ENCODE measurements around the gene KCNAB1.
"Not testable (repeated sequence)": the region's sequence is repeated elsewhere in the genome, so short reads cannot be mapped to it uniquely, and the experiment has no call there.

KCNAB1 gene

DNA sequence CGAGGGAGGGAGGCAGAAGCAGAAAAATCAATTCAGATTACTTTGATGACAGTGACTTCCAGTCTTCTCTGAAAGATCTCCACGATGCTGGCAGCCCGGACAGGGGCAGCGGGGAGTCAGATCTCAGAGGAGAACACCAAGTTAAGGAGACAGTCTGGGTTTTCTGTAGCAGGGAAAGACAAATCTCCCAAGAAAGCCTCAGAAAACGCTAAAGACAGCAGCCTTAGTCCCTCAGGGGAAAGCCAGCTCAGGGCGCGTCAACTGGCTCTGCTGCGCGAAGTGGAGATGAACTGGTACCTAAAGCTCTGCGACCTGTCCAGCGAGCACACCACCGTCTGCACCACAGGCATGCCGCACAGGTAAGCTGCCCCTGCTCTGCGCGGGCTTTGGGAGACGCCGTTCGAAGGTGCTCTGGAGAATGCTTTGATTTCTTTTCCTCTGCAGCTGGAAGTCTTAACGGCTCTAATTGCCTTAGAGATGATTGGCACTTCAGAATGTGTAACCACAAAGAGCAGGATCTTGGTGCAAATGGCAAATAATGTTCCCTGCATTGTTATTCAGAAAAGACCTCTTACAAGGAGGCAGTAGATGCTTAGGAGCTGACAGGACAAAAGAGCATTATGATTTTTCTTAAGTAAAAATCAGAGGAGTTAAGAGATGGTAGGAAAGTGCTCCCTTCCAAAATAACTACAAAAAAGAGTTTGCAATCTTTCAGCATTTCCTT is at the start of gene KCNAB1:
Gene KCNAB1 (plus strand): TSS at position 51 of the 724 bp plus-strand sequence.
- DNase-seq, result no peak

DNA sequence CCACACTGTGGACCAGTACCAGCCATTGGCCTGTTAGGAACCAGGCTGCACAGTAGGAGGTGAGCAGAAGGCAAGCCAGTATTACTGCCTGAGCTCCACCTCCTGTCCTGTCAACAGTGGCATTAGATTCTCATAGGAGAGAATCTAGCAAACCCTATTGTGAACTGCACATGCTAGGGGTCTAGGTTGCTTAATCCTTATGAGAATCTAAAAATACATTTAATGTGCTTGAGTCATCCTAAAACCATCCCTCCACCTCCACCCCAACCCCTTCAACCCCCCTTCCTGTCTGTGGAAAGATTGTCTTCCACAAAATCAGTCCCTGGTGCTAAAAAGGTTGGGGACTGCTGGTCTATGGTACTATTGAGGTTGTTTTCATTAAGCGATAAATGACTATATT is 49.3 kb upstream of the KCNAB1 start:
- no peak for DNase-seq

DNA sequence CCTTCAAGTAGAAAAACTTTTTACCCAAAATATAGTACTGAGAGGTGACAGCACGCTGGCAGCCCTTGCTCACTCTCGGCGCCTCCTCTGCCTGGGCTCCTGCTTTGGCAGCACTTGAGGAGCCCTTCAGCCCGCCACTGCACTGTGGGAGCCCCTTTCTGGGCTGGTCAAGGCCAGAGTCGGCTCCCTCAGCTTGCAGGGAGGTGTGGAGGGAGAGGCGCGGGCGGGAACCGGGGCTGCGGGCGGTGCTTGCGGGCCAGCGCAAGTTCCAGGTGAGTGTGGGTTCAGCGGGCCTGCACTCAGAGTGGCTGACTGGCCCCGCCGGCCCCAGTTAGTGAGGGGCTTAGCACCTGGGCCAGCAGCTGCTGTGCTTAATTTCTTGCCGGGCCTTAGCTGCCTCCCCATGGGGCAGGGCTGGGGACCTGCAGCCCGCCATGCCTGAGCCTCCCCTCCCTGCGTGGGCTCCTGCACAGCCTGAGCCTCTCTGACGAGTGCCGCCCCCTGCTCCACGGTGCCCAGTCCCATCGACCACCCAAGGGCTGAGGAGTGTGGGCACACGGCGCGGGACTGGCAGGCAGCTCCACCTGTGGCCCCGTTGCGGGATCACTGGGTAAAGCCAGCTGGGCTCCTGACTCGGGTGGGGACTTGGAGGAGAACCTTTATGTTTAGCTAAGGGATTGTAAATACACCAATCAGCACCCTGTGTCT is 47.3 kb upstream of the KCNAB1 start:
- not testable (repeated sequence) for DNase-seq

DNA sequence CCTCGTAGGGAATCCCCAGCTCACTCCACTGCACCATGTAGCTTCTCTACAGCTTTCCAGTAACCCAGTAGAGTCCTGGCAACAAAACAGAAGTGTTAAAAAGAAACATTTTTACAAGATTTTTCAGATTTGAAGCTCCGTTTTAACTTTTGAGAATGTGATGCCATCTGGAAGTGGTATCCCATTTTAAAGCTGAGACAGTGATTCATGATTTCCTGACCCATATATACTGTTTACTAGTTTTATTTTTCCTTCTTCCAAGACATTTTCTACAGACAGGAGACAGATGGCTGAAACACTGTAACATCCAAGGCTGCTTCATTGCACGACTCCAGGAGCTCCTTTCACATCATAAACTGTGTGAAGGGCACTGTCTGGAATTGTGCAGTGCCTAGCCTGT is 30.3 kb upstream of the KCNAB1 start:
- DNase-seq, result no peak

DNA sequence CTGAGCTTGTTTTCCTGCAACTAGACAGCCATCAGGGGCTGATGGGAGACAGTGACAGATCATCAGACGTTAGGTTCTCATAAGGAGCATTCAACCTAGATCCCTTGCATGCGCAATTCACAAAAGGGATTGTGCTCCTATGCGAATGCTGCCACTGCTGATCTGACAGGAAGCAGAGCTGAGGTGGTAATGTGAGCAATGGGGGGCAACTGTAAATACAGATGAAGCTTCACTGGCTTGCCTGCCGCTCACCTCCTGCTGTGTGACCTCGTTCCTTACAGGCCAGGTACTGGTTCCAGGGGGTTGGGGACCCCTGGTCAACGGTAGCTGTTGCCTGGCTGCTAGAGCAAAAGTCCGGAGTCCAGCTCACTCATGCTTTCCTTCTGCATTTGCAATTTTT is 26.4 kb upstream of the KCNAB1 start:
- no peak for DNase-seq

DNA sequence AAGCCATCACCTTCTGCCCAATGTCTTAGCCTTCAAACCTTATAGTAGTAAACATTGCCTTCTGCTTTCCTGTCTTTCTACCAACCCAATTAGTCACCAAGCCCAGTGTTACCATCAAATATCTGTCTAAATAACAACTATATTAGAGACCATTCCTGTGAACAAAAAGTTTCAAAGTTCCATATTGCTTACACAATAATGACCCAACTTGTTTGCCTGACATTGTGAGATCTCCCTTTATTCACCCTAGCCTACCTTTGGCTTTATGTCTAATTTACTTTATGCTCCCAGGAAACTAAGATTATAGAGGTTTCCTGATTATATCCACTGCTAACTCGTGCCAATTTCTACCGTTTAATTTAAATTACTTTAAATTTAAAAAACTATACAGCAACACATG is 26.0 kb upstream of the KCNAB1 start:
- DNase-seq, result no peak

DNA sequence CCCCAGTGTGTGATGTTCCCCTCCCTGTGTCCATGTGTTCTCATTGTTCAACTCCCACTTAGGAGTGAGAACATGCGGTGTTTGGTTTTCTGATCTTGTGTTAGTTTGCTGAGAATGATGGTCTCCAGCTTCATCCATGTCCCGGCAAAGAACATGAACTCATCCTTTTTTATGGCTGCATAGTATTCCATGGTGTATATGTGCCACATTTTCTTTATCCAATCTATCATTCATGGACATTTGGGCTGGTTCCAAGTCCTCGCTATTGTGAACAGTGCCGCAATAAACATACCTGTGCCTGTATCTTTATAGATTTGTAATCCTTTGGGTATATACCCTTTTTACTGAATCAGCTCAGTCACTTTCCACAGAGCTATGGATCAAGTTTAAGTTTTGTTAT is 24.7 kb upstream of the KCNAB1 start:
- DNase-seq, result not testable (repeated sequence)

DNA sequence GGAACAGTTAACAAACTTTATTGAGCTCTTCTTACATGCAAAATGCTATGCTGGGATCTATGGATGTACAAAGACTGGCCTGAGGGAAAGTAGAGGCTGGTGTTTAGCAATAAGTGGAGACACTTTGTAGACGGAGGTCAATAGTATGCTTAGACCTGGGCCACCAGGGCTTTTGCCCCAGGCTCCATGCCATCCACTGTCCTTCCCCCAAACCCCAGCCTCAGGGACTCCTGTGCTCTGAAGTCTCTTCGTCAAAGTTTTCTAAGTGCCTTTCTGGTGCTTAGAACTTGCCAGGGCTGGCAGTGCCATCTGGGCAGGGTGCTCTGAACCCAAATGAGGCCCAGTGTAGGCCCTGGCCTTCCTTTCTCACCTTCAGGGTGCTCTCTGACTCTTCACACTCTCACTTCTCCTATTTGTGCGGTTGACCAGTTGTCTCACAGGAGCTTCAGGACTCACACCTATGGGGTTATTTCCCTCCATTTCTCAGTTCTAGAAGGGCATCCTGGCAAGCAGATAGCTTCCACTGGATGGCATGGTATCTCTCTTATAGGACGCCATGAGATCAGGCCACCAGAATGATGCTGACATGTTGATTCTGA is 21.8 kb upstream of the KCNAB1 start:
- no peak for DNase-seq

DNA sequence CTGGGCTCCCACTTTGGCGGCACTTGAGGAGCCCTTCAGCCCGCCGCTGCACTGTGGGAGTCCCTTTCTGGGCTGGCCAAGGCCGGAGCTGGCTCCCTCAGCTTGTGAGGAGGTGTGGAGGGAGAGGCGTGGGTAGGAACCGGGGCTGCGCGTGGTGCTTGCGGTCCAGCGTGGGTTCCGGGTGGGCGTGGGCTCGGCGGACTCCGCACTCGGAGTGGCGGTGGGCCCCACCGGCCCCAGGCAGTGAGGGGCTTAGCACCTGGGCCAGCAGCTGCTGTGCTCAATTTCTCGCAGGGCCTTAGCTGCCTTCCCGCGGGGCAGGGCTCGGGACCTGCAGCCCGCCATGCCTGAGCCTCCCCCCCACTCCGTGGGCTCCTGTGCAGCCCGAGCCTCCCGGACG is 21.0 kb upstream of the KCNAB1 start:
- not testable (repeated sequence) for DNase-seq

DNA sequence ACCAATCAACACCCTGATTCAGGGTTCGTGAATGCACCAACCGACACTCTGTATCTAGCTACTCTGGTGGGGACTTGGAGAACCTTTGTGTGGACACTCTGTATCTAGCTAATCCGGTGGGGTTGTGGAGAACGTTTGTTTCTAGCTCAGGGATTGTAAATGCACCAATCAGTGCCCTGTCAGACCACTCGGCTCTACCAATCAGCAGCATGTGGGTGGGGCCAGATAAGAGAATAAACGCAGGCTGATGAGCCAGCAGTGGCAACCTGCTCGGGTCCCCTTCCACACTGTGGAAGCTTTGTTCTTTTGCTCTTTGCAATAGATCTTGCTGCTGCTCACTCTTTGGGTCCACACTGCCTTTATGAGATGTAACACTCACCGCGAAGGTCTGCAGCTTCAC is 20.4 kb upstream of the KCNAB1 start:
- not testable (repeated sequence) for DNase-seq

DNA sequence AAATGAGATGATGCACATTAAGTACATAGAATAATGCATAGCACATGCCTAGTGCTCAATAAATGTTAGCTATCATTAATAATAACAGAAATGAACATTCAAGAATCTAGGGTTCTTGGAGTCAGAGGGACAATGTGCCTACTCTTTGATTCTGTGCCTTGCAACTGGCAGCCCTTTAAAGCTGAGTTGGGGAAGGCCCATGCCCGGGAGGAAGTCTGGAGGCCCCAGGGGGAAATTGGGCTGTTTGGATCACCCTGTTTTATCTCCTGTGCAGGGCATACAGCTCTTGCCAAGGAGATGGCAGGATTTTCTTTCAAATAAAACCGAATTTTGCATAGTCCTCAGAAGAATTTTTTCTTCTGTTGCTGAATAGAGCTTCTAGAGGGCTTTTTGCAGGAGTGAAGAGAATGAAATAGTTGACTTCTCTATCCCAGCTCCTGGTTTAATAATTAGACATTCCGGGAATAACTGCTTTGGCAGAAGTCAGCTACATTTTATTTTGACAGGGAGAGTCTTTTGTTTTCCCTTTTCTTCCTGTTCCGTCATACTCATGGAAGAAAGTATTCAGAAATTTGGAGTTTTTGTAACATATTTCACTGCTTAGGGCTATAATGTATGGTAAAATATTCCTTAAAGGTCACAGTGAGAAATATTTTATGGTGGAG is 18.0 kb upstream of the KCNAB1 start:
- no peak for DNase-seq

DNA sequence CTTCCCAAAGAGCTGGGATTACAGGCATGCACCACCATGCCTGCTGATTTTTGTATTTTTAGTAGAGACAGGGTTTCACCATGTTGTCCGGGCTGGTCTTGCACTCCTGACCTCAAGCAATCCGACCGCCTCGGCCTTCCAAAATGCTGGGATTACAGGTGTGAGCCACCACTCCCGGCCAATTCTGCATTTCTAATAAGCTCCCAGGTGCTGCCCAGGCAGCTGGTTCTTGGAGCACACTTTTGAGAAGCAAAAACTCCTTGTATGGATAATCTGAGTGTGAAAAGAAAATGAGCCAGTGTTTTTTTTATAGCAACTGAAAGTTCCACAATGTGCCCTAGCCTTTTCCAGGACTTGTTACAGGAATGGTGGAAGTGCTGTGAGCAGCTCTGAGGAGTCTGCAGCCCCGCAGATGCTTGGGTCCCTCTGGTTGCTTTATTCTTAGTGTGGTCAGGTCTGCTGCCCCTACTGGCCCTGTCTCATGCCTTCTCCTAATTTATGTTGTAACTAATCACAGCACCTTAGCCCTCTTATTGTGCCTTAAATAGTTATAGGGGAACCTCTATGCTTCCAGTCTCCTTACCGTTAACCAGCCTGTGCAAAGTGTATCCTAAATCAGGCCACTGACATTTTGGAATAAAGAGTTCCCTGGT is 13.5 kb upstream of the KCNAB1 start:
- no peak for DNase-seq

DNA sequence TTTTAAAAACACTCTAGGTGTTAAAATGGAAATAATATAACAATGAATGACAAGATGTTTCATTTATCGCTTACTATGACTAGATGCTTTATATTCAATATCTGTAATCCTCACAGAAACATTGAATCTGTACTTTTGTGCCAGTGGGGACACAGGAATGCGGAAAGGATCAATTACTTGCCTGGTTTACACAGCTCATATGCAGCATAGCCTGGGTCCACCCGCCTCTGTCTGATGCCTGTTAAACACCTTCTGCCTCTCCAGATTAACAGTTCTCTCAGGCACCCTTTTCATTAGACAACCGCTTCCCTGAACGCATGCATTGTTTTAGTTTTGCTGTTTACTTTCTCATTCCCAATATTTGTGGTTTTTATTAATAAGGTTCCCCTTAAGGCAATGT is 12.9 kb upstream of the KCNAB1 start:
- no peak for DNase-seq

DNA sequence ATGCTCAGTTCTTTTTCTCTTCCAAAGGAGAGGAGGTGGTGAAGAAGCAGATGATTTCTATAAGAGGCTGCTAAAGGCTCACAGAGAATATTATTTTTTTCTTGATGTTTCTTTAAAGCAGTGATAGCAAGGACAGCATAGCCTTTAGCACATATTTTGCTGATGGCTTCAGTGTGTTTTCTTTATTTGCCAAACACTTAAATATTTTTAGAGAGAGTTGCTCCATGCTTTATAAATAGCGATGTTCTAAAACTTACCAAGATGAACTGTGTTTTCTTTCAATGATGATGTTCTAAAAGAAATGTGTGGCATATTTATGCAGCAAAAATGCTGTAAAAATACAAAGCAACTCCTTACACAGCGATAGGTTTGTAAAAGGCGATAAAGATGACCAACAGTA is 11.8 kb upstream of the KCNAB1 start:
- DNase-seq, result no peak

DNA sequence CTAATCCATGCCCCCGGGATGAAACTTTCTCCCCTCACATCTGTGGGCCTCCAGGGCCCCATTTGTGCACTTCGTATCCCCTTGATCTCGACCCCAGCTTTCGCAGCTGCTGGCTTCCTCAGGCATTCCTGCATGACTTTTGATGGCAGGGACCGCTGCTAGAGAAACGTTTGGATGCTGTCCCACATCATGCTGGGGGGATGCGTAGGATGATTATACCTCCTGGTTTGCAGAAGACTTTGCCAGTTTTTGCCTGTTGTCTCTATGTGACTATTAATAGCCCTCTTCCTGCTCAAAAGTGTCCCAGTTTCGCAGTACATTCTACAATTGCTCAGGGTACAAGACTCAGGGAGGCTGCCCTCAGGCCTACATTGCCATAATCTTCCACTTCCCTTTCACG is 10.4 kb upstream of the KCNAB1 start:
- no peak for DNase-seq

DNA sequence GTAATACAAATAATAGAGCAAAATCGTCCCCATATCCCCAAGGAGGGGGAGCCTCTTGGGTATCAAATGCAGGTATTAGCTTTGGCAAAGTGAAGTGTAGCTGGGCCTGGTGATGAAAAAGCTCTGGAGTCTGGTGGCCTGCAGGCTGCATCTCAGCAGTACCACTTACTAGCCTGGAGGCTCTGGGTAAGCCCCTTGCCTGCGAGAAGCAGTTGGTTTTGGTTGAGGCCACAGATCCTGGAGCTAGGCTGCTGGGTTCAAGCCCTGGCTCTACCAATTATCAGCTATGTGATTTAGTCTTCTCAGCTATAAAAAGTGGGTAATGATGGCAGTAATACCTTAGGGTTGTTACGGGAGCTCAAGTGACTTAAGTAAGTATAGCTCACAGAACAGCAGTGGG is 6.1 kb downstream of the KCNAB1 start:
- DNase-seq, result no peak

DNA sequence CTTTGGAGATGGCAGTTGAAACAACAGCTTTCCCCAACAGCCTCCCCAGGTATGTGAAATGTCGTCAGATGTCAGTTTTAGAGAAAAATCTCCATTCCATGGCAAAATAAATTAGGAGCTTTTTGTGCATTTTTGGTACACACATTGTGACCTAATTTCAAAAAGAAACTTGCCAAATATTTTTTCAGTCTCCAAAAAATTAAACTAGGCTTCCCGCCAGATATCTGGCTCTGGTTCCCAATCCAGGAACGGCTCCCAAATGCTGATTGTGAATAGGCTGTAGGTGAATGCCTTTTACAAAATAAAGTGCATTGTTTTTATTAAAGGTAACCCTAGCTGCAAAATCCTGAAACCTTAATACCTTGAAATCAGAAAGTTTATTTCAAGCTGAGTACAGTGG is 10.9 kb downstream of the KCNAB1 start:
- DNase-seq, result no peak

DNA sequence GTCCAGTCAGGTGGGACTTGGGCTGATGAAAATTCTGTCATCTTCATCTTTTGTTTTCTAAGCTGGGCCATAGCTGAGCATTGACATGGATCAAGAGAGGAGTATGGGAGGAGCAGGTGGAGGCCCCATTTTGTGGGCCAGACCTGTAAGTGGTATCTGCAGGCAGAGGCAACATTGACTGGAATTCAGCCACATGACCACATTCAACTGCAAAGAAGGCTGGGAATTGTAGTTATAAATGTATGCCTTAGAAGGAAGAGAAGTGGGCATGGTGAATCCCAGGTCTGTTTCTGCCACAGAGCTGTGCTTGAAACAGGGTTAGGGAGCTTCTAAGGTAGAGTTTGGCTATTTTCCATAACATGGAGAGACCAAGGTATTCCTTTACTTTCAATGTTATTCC is 11.4 kb downstream of the KCNAB1 start:
- DNase-seq, result no peak

DNA sequence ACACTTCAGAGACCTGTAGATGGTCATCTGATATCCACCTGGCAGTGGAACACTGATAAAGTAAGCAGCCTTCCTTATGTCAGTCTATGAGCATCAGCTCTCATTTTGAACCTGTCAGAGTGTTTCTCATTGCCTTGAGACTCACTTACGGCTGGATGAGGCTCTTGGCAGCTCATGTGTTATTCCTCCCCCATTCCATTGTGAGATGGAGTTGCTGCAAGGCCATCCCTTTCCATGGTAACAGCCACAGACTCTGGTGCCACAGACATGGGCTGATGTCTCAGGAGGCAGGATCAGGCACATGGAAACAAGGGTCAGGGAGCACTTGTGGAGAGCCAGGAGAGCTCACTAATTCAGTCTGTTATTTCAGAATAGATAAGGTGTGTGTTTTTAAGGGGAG is 11.9 kb downstream of the KCNAB1 start:
- DNase-seq, result no peak

DNA sequence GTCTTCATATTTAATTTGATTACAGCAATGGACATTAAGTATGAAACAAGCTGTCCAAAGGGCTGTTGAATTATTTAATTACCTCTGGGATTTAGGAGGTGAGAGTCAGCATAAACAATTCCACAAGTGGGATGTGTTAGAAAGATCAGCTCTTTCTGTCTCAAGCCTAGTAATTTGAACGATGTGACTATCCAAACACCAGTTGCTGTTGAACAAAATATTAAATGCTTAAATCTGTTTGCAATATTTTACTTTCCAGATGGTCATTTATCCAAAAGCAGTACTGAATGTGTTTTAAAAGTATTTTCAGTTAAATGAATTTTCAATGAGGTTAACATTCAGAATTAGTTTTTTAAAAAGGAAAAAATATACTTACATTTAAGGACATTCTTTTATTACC is 12.7 kb downstream of the KCNAB1 start:
- DNase-seq, result no peak

DNA sequence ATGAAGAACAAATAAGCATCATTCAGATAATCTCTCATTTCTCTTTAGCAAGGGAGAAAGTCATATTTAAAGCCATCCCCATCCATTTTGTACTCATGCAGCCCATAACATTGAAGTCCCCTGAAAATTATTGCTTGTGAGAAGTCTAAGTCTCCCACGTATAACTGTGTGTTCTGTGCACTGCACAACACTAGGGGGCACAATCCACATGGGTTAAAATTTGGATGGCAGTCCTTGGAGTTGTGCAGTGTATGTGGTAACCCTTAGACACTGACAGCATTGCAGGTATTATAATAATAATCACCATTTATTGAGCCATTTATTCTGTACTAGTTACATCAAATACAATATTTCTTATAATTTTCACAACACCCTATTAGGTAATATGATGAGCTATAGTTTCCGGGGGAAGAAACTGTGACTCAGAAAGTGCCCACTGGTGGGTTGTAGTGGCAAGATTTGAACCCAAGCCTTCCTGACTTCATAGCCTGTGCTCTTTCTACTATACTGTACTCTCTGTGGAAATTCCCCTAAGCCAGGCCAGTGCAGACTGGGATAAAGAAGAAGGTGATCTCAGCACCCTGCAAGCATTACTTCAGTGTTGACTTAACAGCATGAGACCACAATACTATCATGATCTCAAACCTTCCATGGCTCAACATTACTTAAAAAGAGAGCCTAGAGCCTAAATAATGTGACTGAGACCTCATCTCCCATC is 15.7 kb downstream of the KCNAB1 start:
- DNase-seq, result no peak

DNA sequence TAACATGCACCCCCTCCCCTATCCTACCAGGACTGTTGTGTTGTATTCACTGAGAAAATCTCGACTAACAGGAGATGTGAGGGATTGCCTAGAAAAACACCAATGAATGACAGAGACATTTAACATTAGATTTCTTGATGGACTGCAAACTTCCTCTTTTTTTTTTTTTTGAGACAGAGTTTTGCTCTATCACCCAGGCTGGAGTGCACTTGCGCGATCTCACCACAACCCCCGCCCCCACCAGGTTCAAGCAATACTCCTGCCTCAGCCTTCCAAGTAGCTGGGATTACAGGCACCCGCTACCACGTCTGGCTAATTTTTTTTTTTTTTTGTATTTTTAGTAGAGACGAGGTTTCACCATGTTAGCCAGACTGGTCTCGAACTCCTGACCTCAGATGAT is 17.0 kb downstream of the KCNAB1 start:
- DNase-seq, result not testable (repeated sequence)

All from activated effector memory CD4-positive, alpha-beta T cell treated with anti-CD3 and anti-CD28 coated beads, Interleukin-2, amount 50 U/mL, for 16 hours (primary cell).